ENCODE data around the gene GNAS-AS1. TPM values are rescaled to one million over a fixed set of nuclear protein-coding genes. Genes with fewer than 3 reads are reported as not detected.
A peak's percentile ranks its signal among the peaks of the same experiment; 100 is the strongest.

The GNAS-AS1 gene
- total and polyA plus RNA-seq, 2 donors = 0.32 to 0.76 TPM

GRCh38 chr20:58815448-58815847 lies 35.3 kb downstream of the GNAS-AS1 start:
- Histone ChIP-seq H3K4me3 (ENCODE audit: low read length in 2 of 2) (no peak overlapping the region), H3K36me3 (ENCODE audit: control insufficient read depth in 2 of 2, insufficient read depth in 2 of 2, low read length in 1 of 2) (no peaks in the 10 kb centered on the region), H3K27me3 (ENCODE audit: control insufficient read depth in 2 of 2, insufficient read depth in 1 of 2, low read length in 1 of 2) (no peaks in the 10 kb centered on the region), H3K4me1 (ENCODE audit: control insufficient read depth in 2 of 2, insufficient read depth in 2 of 2, low read length in 2 of 2) (peaks cover 0 to 11% of the 10 kb centered on the region in 2 donors), H3K9me3 (ENCODE audit: control insufficient read depth in 2 of 2, insufficient read depth in 1 of 2, low read length in 1 of 2) (peaks cover 0 to 2% of the 10 kb centered on the region in 2 donors), H3K27ac (ENCODE audit: low read depth in 1 of 2, low read length in 1 of 2) (no peak overlapping the region)
- 42% methylated on average over 11 of the region's 11 CpGs for WGBS
- peak; percentile 9 to 64 (median 30) for DNase-seq (ENCODE audit: low read depth in 6 of 9, low spot score in 9 of 9)

GRCh38 chr20:58813369-58813768 lies 37.3 kb downstream of the GNAS-AS1 start:
- Histone ChIP-seq H3K9me3 (ENCODE audit: control insufficient read depth in 2 of 2, insufficient read depth in 1 of 2, low read length in 1 of 2) (peaks cover 0 to 2% of the 10 kb centered on the region in 2 donors), H3K27me3 (ENCODE audit: control insufficient read depth in 2 of 2, insufficient read depth in 1 of 2, low read length in 1 of 2) (peaks cover 0 to 2% of the 10 kb centered on the region in 2 donors), H3K4me3 (ENCODE audit: low read length in 2 of 2) (no peak overlapping the region), H3K27ac (ENCODE audit: low read depth in 1 of 2, low read length in 1 of 2) (no peak overlapping the region), H3K36me3 (ENCODE audit: control insufficient read depth in 2 of 2, insufficient read depth in 2 of 2, low read length in 1 of 2) (no peaks in the 10 kb centered on the region), H3K4me1 (ENCODE audit: control insufficient read depth in 2 of 2, insufficient read depth in 2 of 2, low read length in 2 of 2) (peaks cover 0 to 11% of the 10 kb centered on the region in 2 donors)
- 93% methylated on average over 8 of the region's 8 CpGs for WGBS
- no peak for DNase-seq (ENCODE audit: low read depth in 6 of 9, low spot score in 9 of 9)

- Histone ChIP-seq H3K9me3 (ENCODE audit: control insufficient read depth in 2 of 2, insufficient read depth in 1 of 2, low read length in 1 of 2) (peaks cover 0 to 2% of the 10 kb centered on the region in 2 donors), H3K27ac (ENCODE audit: low read depth in 1 of 2, low read length in 1 of 2) (no peak overlapping the region), H3K4me1 (ENCODE audit: control insufficient read depth in 2 of 2, insufficient read depth in 2 of 2, low read length in 2 of 2) (peaks cover 0 to 11% of the 10 kb centered on the region in 2 donors), H3K27me3 (ENCODE audit: control insufficient read depth in 2 of 2, insufficient read depth in 1 of 2, low read length in 1 of 2) (peaks cover 0 to 2% of the 10 kb centered on the region in 2 donors), H3K4me3 (ENCODE audit: low read length in 2 of 2) (no peak overlapping the region), H3K36me3 (ENCODE audit: control insufficient read depth in 2 of 2, insufficient read depth in 2 of 2, low read length in 1 of 2) (no peaks in the 10 kb centered on the region)
- DNase-seq (ENCODE audit: low read depth in 6 of 9, low spot score in 9 of 9) = no peak
- WGBS = 97% methylated on average over 13 of the region's 13 CpGs
Measured at GRCh38 chr20:58811334-58811733, 39.4 kb downstream of the GNAS-AS1 start.

DNA sequence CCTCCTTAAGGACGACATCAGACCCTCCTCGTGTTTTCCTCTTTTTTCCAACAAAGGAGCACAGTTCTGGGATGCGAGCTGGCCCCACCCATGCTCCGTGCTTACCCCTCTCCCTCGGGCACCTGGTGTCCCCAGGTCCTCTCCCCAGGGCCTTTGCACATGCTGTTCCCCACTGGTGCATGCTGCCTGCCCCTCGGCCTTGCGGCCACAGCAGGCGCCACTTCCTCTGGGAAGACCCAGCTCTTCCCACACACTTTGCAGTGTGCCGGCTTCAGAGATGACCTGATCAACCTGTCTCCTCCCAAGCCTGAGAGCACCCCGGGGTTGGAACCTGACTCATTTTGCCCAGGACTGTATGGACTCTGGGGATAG lies 39.8 kb downstream of the GNAS-AS1 start:
- Histone ChIP-seq H3K27ac (ENCODE audit: low read depth in 1 of 2, low read length in 1 of 2) (no peak overlapping the region), H3K27me3 (ENCODE audit: control insufficient read depth in 2 of 2, insufficient read depth in 1 of 2, low read length in 1 of 2) (peaks cover 0 to 2% of the 10 kb centered on the region in 2 donors), H3K9me3 (ENCODE audit: control insufficient read depth in 2 of 2, insufficient read depth in 1 of 2, low read length in 1 of 2) (peaks cover 0 to 2% of the 10 kb centered on the region in 2 donors), H3K36me3 (ENCODE audit: control insufficient read depth in 2 of 2, insufficient read depth in 2 of 2, low read length in 1 of 2) (no peaks in the 10 kb centered on the region), H3K4me1 (ENCODE audit: control insufficient read depth in 2 of 2, insufficient read depth in 2 of 2, low read length in 2 of 2) (peaks cover 0 to 10% of the 10 kb centered on the region in 2 donors), H3K4me3 (ENCODE audit: low read length in 2 of 2) (no peak overlapping the region)
- DNase-seq (ENCODE audit: low read depth in 6 of 9, low spot score in 9 of 9) = no peak
- 92% methylated on average over 10 of the region's 10 CpGs for WGBS

DNA sequence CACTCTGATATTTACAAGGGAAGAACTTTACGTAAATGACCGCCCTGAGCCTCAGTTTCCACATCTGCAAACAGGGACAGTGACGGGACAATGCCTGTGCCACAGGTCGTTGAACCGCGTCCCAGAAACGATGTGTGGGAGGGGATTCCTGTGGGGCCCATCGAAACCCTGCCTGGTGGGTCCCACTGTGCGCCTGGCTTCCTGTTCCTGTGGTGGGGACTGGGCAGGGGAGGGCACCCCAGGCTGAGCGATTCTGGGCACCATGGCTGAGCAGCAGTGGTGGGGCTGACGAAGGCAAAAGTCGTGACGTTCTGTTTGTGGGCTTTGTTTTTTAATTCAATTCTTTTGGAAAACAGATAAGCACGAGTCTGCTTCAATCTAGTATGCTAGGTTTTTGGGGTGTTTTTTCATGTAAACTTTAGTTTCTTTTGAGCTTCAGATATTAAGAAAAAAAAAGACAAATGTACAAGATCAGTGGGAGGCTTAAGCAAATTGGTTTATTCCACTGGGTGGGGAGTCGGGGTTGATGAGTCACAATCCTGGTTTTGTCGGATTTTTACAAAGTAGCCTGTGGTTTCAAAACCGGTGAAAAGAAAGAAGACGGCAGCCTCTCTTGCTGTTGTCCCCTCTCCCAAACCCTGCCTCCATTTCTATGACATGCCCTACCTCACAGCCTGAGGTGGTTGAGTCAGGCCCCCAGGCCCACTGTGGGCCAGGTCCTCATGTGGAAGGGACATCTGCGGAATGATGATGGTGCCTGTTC lies 40.4 kb downstream of the GNAS-AS1 start:
- Histone ChIP-seq H3K4me3 (ENCODE audit: low read length in 2 of 2) (no peak overlapping the region), H3K36me3 (ENCODE audit: control insufficient read depth in 2 of 2, insufficient read depth in 2 of 2, low read length in 1 of 2) (no peaks in the 10 kb centered on the region), H3K9me3 (ENCODE audit: control insufficient read depth in 2 of 2, insufficient read depth in 1 of 2, low read length in 1 of 2) (peaks cover 0 to 2% of the 10 kb centered on the region in 2 donors), H3K4me1 (ENCODE audit: control insufficient read depth in 2 of 2, insufficient read depth in 2 of 2, low read length in 2 of 2) (peaks cover 0 to 4% of the 10 kb centered on the region in 2 donors), H3K27ac (ENCODE audit: low read depth in 1 of 2, low read length in 1 of 2) (no peak overlapping the region), H3K27me3 (ENCODE audit: control insufficient read depth in 2 of 2, insufficient read depth in 1 of 2, low read length in 1 of 2) (peaks cover 0 to 2% of the 10 kb centered on the region in 2 donors)
- no peak for DNase-seq (ENCODE audit: low read depth in 6 of 9, low spot score in 9 of 9)
- 91% methylated on average over 19 of the region's 19 CpGs for WGBS

- H3K27ac ChIP-seq (ENCODE audit: low read depth in 1 of 2, low read length in 1 of 2) = no peak overlapping the region
- H3K27me3 ChIP-seq (ENCODE audit: control insufficient read depth in 2 of 2, insufficient read depth in 1 of 2, low read length in 1 of 2) = peaks cover 0 to 8% of the 10 kb centered on the region in 2 donors
- no peaks in the 10 kb centered on the region for H3K36me3 ChIP-seq (ENCODE audit: control insufficient read depth in 2 of 2, insufficient read depth in 2 of 2, low read length in 1 of 2)
- peaks cover 0 to 2% of the 10 kb centered on the region in 2 donors for H3K9me3 ChIP-seq (ENCODE audit: control insufficient read depth in 2 of 2, insufficient read depth in 1 of 2, low read length in 1 of 2)
- 79% methylated on average over 17 of the region's 17 CpGs for WGBS
- H3K4me3 ChIP-seq (ENCODE audit: low read length in 2 of 2) = no peak overlapping the region
- no peaks in the 10 kb centered on the region for H3K4me1 ChIP-seq (ENCODE audit: control insufficient read depth in 2 of 2, insufficient read depth in 2 of 2, low read length in 2 of 2)
- no peak for DNase-seq (ENCODE audit: low read depth in 6 of 9, low spot score in 9 of 9)
Measured at GRCh38 chr20:58808271-58809046, 42.2 kb downstream of the GNAS-AS1 start.

- DNase-seq (ENCODE audit: low read depth in 6 of 9, low spot score in 9 of 9) = no peak
- H3K9me3 ChIP-seq (ENCODE audit: control insufficient read depth in 2 of 2, insufficient read depth in 1 of 2, low read length in 1 of 2) = peaks cover 0 to 2% of the 10 kb centered on the region in 2 donors
- WGBS = 94% methylated on average over 11 of the region's 11 CpGs
Measured at GRCh38 chr20:58807801-58808200, 42.9 kb downstream of the GNAS-AS1 start.

GRCh38 chr20:58803533-58803932 lies 47.2 kb downstream of the GNAS-AS1 start:
- Histone ChIP-seq H3K27me3 (ENCODE audit: control insufficient read depth in 2 of 2, insufficient read depth in 1 of 2, low read length in 1 of 2) (peaks cover 0 to 17% of the 10 kb centered on the region in 2 donors), H3K9me3 (ENCODE audit: control insufficient read depth in 2 of 2, insufficient read depth in 1 of 2, low read length in 1 of 2) (no peaks in the 10 kb centered on the region), H3K36me3 (ENCODE audit: control insufficient read depth in 2 of 2, insufficient read depth in 2 of 2, low read length in 1 of 2) (no peaks in the 10 kb centered on the region), H3K4me3 (ENCODE audit: low read length in 2 of 2) (no peak overlapping the region), H3K4me1 (ENCODE audit: control insufficient read depth in 2 of 2, insufficient read depth in 2 of 2, low read length in 2 of 2) (no peaks in the 10 kb centered on the region), H3K27ac (ENCODE audit: low read depth in 1 of 2, low read length in 1 of 2) (no peak overlapping the region)
- no peak for DNase-seq (ENCODE audit: low read depth in 6 of 9, low spot score in 9 of 9)
- 89% methylated on average over 18 of the region's 18 CpGs for WGBS

More at GRCh38 chr20:58807801-58808200, 42.9 kb downstream of the GNAS-AS1 start:
- Histone ChIP-seq H3K4me1 (ENCODE audit: control insufficient read depth in 2 of 2, insufficient read depth in 2 of 2, low read length in 2 of 2) (no peaks in the 10 kb centered on the region), H3K4me3 (ENCODE audit: low read length in 2 of 2) (no peak overlapping the region), H3K27me3 (ENCODE audit: control insufficient read depth in 2 of 2, insufficient read depth in 1 of 2, low read length in 1 of 2) (peaks cover 0 to 10% of the 10 kb centered on the region in 2 donors), H3K27ac (ENCODE audit: low read depth in 1 of 2, low read length in 1 of 2) (no peak overlapping the region), H3K36me3 (ENCODE audit: control insufficient read depth in 2 of 2, insufficient read depth in 2 of 2, low read length in 1 of 2) (no peaks in the 10 kb centered on the region)

GRCh38 chr20:58802061-58802460 lies 48.6 kb downstream of the GNAS-AS1 start:
- 93% methylated on average over 11 of the region's 11 CpGs for WGBS
- Histone ChIP-seq H3K27ac (ENCODE audit: low read depth in 1 of 2, low read length in 1 of 2) (no peak overlapping the region), H3K9me3 (ENCODE audit: control insufficient read depth in 2 of 2, insufficient read depth in 1 of 2, low read length in 1 of 2) (no peaks in the 10 kb centered on the region), H3K36me3 (ENCODE audit: control insufficient read depth in 2 of 2, insufficient read depth in 2 of 2, low read length in 1 of 2) (no peaks in the 10 kb centered on the region), H3K4me3 (ENCODE audit: low read length in 2 of 2) (no peak overlapping the region), H3K27me3 (ENCODE audit: control insufficient read depth in 2 of 2, insufficient read depth in 1 of 2, low read length in 1 of 2) (peaks cover 0 to 17% of the 10 kb centered on the region in 2 donors), H3K4me1 (ENCODE audit: control insufficient read depth in 2 of 2, insufficient read depth in 2 of 2, low read length in 2 of 2) (no peaks in the 10 kb centered on the region)
- no peak for DNase-seq (ENCODE audit: low read depth in 6 of 9, low spot score in 9 of 9)
